HG03108 (cell line): ENCODE measurements around the gene PTOV1.

ENCODE experiments used
- ATAC-seq: cut with Tn5 transposase; IDR thresholded peaks from one replicate; pipeline ENCODE4 v1.9.1; 2021; ENCODE audit warnings: moderate library complexity; ENCODE audit not compliant: unreplicated experiment

PTOV1 gene

DNA sequence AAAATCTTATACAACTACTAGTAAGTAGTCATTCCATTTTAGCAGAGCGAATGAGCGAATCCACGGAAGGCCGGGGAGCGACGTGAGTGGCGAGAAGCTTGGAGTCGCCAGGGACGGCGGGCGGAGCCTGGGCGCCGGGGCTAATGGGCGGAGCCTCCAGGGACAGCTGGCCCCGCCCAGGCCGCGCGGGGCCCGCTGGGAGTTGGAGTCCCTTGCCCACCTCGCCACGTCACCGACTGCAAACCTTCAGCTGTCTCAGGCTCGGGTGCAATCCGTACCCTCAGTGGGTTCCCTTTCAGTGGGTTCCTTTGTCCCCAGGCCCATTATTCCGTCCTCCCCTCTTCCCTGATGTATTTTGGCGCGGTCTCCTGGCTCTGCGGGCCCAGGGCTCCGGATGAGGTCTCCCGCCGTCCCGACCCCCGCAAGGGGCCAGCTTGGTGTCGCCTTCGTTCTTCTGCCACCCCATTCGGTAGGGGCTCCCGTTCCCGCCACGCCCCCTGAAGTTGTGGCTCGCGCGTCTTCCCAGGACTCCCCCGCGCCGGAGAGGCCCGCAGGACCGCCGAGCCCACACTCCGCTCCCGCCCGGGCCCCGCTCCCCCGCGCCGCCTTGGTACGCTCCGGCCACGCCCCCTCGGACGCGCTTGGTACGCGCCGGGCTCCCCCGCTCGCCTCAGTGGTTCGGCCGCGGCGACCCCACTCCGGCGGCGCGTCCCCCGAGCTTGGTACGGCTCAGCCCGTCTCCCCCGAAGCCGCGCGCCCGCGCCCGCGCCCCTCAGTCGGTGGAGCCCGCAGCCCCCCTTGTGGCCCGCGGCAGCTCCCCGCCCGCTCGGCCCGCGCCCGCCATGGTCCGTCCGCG lies at the start of gene PTOV1:
Gene PTOV1 (plus strand): TSS at position 673 of the 856 bp plus-strand sequence.
- ATAC-seq, result peak; percentile 69

DNA sequence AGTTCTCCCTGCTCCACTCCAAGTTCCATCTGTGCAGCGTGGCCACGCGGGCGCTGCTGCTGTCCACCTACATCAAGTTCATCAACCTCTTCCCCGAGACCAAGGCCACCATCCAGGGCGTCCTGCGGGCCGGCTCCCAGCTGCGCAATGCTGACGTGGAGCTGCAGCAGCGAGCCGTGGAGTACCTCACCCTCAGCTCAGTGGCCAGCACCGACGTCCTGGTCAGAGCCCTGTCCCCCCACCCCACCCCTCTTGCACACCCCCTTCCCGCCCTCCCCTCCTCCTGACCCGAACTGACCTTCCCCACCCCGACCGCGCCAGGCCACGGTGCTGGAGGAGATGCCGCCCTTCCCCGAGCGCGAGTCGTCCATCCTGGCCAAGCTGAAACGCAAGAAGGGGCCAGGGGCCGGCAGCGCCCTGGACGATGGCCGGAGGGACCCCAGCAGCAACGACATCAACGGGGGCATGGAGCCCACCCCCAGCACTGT lies 49.5 kb upstream of the PTOV1 start:
- no peak for ATAC-seq

DNA sequence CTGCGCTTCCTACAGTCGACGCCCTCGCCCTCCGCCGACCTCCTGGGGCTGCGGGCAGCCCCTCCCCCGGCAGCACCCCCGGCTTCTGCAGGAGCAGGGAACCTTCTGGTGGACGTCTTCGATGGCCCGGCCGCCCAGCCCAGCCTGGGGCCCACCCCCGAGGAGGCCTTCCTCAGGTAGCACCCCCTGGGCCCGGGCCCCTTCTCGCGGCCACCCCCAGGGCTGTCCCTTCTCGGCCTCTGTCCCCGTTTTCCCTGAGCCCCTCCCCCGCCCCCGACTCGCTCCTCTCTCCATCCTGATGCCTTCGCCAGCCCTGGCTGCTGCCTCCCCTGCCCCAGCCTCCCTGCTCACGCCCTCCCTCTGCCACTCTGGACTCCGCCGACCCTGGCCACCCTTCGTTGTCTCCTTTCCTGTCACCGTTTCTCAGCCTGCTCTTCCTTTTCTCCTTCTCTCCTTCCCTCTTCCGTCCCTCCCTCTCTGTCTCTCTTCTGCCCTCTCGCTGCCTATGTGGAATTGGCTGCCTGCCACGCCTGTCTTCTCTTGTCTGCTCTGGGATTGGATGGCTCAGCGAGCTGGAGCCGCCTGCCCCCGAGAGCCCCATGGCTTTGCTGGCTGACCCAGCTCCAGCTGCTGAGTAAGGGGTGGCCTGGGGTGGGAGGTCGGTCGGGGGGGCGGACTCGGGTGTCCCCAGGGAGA lies 48.8 kb upstream of the PTOV1 start:
- ATAC-seq, result no peak

DNA sequence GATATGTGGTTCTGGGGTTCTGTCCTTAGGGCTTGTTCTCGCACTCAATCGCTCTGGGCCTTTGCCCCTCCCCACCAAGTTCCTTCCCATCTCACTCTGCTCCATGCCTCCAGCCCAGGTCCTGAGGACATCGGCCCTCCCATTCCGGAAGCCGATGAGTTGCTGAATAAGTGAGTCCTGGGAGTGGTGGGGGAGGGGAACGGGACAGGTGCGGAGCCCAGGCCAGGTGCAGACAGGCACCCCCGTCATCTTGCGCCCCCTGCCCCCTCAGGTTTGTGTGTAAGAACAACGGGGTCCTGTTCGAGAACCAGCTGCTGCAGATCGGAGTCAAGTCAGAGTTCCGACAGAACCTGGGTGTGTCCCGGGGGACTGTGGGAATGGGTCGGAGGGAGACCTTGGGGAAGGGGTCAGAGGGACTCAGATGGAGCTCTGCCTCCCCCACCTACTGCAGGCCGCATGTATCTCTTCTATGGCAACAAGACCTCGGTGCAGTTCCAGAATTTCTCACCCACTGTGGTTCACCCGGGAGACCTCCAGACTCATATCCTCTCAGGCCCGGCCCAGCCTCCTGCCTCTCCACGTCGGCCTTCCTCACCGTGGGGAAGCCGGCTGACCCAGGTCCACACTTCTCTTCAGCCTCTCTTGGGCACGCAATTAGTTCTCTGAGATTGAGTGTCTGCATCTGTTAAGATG lies 48.0 kb upstream of the PTOV1 start:
- no peak for ATAC-seq

DNA sequence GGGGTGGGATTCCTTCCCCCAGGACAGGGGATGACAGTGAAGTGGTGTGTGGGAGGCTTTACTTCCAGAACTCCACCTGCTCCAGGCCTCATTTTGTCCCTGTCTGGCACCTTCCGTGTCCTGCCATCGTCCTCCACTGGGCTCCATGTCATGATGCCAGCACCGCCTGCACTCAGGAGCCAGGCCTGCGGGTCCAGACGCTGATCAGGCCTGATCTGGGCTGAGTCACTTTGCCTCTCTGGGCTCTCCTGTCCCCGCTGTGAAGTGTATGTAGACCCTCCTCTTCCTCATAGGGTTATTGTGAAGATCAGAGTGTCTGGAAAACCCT lies 47.5 kb upstream of the PTOV1 start:
- ATAC-seq, result no peak

DNA sequence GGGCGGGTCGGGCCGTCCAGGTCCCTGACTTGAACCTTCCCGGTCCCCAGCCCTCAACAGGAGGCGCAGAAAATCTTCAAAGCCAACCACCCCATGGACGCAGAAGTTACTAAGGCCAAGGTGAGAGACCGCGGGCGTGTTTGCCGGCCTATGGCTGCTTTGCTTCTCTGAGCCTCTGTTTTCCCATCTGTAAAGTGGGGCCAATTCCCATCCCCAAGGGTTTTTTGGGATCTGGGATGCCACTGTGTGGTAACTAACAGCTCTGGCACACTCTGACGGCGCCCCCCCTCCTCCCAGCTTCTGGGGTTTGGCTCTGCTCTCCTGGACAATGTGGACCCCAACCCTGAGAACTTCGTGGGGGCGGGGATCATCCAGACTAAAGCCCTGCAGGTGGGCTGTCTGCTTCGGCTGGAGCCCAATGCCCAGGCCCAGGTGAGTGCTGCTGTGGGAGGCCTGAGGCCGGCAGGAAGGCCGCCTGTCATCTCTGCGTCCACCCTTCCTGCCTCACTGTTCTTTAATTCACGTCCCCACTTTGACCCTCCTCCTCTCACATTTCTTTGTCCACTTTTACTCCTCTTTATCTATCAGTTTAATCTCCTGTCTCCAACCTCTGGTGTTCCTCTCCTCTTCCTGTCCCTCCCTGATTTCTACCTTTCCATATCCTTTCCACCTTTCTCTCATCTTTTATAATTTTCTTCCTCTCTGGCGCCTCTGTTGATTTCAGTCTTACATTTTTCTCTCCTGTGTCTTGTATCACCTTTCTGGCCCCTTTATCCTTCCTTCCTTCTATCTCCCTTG lies 44.9 kb upstream of the PTOV1 start:
- no peak for ATAC-seq

DNA sequence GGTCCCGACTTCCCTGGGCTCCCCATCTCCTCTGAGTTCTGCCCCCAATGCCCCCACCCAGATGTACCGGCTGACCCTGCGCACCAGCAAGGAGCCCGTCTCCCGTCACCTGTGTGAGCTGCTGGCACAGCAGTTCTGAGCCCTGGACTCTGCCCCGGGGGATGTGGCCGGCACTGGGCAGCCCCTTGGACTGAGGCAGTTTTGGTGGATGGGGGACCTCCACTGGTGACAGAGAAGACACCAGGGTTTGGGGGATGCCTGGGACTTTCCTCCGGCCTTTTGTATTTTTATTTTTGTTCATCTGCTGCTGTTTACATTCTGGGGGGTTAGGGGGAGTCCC lies 44.4 kb upstream of the PTOV1 start:
- ATAC-seq, result no peak

DNA sequence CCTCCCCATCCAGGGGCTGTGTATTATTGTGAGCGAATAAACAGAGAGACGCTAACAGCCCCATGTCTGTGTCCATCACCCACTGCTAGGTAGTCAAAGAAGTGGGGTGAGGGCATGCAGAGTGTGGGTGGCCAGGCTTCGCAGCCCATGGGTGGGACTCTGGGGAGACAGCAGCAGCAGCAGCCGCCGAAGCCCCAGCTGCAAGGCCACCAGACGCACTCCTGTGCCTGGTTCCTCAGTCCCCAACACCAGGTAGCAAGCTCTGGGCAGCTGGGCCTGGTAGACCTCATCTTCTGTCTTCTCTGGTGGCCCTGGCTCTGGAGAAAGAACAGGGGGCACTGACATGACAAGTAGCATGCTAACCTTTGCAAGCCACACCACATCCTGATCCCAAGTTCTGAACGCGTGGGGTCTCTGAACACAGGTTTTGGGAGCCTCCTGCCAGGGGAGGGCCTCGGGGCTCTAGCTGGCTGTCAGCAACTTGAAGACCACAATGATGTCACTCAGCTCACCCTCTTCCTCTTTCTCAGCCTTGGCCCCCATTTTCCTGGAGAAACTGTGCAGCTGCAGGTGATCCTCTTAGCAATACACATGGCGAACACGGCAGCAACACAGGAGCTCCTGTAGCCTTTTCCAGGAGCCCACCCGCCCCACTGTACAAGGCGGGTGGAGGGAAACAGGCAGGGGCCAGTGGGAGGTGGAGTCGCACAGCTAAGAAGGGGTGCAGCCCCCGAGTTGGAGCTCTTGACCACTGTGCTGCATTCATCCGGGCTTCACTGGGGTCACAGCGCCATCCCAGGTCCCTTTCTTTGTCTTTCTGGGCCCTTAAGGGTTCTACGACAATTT lies 43.7 kb upstream of the PTOV1 start:
- no peak for ATAC-seq

DNA sequence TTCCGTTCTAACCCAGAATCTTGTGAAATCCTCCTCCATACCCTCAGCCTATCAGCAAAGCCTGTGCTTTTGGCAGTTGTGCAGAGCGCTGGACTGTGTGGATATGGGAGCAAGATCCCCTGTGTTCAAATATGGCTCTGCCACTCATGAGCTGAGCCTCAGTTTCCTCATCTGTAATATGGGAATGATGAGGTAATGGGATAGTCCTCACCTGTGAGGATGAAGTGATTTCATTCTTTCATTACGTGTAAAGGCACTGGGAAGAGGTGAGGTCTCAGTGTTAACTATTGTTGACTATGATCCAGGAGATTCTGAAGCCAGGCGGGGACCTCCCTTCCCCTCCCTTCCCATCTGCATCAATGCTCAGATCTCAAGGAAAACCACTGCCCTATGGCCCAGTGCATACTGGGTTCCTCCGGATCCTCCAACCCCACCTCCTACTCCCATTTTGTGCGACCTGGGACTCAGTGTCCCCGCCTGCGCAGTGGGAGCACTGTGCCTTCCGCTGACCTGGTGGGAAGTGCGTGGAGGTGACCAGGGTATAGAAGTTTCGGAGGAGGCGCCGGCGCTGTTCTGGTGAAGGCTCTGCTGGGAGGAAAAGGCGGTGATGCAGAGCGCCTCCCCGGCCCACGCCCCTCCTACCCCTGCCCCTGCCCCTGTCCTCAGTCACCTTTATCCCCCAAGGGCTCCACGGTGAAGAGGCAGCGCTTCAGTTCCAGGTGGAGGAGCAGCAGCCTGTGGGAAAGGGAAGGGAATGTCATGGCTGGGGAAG lies 42.9 kb upstream of the PTOV1 start:
- no peak for ATAC-seq

DNA sequence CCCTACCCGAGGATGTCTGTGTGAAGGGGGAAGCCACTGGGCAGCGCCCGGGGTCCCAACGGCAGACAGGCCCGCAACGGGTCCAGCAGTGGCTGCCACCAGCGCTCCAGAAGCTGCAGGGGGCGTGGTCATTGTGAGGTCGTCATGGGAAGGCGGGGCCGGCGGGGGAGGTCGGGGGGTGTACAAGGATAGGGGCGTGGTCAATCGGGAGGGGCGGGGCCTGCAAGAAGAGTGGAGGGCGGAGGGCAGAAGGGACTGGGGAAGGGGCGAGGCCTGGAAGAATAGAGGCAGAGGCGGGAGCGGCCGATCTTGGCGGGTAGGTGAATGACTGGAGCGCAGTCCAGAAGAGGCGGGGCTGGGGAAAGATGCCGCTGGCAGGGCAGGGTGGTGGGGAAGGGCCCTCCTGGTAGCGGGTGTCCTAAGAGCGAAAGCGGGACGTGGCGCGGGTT lies 42.2 kb upstream of the PTOV1 start:
- no peak for ATAC-seq

DNA sequence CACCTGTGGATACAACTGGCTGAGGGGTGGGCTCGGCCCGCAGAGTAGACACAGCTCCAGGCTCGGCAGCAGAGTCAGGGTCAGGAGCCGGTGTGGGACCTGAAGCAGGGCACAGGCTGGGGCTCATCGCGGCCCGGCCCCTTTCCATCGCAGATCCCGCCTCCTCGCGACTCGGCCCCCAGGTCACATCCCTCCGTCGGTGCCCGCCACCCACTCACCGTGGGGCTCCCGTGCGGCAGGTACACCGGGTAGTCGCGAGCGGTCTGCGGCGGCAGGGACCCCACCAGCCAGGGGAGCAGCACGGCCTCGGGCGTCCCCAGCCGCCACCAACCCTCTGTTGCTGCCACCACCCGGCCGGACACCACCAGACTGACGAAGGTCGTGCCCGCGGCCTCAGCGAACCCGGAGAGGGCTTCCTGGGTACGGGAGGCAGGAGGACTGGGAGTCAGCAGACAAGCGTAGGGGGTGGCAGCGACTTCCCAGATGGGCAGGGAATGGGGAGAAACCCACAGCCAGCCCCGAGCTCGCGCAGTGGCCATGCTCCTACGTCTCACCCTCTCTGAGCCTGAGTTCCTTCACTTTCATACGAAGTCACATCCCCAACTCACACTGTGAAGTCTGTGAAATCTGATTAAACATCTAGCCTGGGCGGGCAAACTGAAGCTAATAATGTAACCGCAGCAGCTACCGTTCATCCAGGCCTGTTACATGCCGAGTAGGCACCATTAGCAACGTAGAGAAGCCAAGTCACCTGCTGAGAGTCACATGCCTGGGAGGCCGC lies 41.6 kb upstream of the PTOV1 start:
- ATAC-seq, result no peak

DNA sequence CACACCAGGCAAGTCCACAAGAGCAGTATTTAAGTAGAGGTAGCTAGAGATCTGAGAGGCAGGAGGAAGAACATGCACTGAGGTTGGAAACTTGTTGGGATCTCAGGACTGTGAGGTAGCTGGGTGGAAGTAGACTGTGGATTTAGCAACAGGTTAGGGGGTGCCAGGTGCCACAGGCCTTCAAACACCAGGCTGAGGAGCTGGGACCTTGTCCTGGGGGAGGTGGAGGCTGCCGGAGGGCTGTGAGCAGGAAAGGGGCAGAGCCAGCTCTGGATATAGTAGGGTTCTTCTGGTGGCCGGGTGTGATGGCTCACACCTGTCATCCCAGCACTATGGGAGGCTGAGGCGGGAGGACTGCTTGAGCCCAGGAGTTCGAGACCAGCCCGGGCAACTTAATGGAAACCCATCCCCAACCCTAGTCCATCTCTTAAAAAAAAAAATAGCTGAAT lies 41.0 kb upstream of the PTOV1 start:
- no peak for ATAC-seq

DNA sequence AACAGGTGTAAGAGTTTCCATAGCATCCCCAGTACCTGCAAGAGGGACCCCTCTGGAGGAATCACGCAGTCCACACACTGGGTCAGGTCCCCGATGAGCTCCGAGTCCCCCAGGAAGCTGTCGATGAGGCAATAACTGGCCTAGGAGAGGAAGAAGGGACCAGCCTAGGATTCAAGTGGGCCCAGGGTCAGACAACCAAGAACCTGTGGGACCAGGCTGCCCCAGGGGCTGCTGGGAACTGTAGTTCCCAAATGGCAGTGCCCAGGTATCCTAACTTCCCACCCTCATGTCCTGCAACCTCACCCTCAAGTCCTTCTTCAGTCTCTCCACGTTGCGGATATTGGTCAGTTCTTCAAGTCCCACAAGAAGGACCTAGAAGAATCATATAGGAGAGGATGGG lies 39.6 kb upstream of the PTOV1 start:
- ATAC-seq, result no peak

DNA sequence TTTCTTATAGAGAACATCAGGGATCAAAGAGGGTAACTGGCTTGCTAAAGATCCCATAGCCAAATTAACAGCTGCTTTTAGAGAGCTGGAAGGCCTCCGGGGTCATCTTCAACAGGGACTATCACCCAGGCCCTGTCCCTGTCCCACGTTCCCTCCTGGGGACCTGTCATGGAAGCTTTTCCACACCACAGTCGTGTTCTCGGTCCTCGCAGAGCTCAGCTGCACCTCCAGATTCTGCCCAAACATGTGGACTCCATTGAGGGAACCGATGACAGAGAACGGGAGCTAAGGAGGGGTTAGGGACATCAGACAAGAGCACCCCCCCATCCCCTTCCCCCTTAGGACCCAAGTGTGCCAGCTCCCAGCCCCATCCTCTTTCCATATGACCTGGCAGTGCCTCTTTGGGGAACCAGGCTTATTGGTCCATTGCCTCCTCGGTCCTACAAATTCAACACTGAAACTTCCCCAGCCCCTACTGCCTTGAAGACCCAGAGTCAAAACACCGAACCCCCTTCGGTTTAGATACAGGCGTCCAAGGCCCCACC lies 38.4 kb upstream of the PTOV1 start:
- ATAC-seq, result no peak

DNA sequence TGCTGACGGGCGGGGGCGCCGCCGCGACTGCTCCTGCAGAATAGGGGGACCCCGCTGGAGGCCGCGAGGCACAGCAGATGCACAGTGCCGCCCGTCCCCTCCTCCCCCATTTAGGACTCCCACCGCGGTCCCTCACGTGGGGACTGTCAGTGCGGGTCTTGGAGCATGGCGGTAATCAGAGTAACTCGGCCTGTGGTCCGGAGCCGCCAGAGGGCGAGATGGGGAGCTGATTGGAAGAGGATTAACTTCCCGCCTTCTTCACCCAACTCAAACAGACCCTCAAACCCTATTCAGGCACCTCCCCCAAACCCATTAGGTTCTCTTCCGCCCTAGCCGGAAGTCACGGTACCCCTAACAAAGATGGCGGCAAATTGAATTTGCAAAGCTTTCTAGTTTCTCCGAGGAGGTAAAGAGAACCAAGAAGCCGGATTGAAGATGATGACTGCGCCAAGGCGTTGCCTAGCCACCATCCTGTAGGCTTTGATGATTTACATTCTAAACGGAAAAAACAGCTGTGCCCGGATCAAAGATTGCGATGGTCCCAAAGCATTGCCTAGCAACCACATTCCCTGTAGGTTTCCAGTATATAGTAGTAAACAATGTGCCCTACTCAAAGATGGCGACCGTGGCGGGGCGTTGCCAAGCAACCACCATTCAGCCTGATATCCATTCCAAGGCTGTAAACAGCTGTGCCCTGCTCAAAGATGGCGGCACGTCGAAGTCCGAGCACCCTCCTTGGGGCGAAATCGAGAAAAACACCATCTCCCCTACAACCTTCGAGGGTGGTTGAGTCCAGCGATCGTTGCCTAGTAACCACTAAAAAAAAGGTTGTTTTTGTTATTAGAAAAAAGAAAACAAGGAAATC lies 37.7 kb upstream of the PTOV1 start, which contains the start of gene FUZ:
Gene FUZ (minus strand): TSS at position 296 of the 865 bp plus-strand sequence. CDS start 186 bp downstream, at position 110.
- ATAC-seq, result peak; percentile 39

DNA sequence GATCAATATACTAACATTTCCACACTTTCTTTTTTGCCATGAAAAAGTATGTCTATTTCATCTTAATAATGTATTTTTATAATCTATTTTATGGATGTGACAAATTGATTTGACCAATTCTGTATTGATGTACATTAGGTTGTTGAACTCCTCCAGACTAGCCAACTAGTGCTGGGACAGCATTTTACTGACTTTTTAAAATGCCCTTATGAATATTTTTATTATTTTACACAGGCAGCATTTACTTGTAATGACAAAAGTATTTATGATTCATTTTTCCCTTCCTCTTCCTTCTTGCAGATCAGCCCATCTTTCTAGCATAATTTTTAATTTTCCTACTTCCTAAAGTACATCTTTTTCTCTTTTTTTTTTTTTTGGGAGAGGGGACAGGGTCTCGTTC lies 36.9 kb upstream of the PTOV1 start:
- no peak for ATAC-seq

DNA sequence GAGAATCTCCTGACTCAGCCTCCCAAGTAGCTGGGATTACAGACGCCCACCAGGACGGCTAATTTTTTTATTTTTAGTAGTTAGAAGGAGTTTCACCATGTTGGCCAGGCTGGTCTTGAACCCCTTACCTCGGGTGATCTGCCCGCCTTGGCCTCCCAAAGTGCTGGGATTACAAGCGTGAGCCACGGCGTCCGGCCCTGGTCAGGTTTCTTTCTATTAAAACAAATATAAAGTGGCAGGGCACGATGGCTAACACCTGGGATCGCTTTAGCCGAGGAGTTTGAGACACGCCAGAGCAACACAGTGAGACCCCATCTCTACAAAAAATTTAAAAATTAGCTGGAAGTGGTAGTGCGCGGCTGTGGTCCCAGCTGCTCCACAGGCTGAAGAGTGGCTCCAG lies 34.4 kb upstream of the PTOV1 start:
- no peak for ATAC-seq
